Measurements from ENCODE around the gene ITGB1BP1. TPM values are rescaled to one million over a fixed set of nuclear protein-coding genes. Genes with fewer than 3 reads are reported as not detected.

ITGB1BP1 gene
- total RNA-seq, 1 donor from 2014 or later: 41.8 TPM

DNA sequence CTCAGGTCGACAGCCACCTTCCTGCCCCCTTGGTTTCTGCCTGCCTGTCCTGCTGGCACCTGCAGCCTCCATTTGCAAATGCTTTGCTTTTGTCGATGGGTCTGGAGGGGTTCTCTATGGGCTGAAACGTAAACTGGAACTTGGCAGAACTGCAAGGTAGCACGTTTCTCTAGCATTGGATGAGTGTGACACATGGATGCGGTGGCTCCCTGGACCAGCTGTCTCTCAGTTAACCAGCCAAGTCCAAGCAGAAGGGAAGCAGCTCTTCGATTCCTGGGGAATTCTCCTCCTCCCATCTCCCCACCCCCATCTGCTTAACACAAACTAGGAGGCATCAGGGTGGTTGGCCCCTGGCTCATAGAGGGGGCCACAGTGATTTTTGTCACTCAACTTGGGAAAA is 57.3 kb downstream of the ITGB1BP1 start:
- H3K27ac Mint-ChIP-seq: no peak overlapping the region
- no peak for DNase-seq (ENCODE audit: low spot score, unreplicated experiment)

DNA sequence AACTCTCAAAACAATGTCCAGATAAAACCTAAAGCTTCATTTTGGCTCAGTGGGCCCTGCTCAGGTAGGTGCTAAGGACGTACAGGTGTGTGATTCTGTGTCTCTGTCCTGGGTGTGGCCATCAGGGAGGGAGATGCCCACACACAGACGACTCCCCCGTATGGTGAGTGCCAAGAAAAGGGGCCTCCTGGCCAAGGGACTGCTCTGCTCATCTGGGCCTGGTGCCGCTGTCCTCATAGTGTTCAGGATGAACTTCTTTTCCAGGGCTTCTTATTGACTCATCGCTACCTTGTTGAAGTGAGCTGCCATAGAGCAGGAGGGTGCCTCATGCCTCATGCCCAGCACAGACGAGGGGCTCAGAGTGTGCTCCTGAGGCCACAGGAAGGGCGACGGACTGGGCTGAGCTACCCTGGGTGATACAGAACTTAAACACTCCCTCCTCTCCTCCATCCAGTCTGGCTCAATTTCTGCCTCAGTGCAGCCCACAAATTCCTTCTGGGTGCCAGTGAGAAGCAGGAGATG is 57.8 kb downstream of the ITGB1BP1 start:
- no peak for TF ChIP-seq CTCF (IDR thresholded peaks at IDR 0.05; ENCODE audit: unreplicated experiment)
- H3K36me3 Mint-ChIP-seq (ENCODE audit: insufficient read depth): peaks cover 39% of the 10 kb centered on the region
- H3K27me3 Mint-ChIP-seq: no peaks in the 10 kb centered on the region
- DNase-seq (ENCODE audit: low spot score, unreplicated experiment): no peak
- no peaks in the 10 kb centered on the region for H3K4me1 Mint-ChIP-seq (ENCODE audit: low read depth)
- no peak overlapping the region for H3K4me3 Mint-ChIP-seq (ENCODE audit: low read depth)
- H3K9me3 Mint-ChIP-seq (ENCODE audit: low read depth): no peaks in the 10 kb centered on the region
- H3K27ac Mint-ChIP-seq: no peak overlapping the region

More for the DNA sequence above, 57.3 kb downstream of the ITGB1BP1 start:
- no peaks in the 10 kb centered on the region for H3K9me3 Mint-ChIP-seq (ENCODE audit: low read depth)
- no peak overlapping the region for H3K4me3 Mint-ChIP-seq (ENCODE audit: low read depth)
- no peak for TF ChIP-seq CTCF (IDR thresholded peaks at IDR 0.05; ENCODE audit: unreplicated experiment)
- peaks cover 39% of the 10 kb centered on the region for H3K36me3 Mint-ChIP-seq (ENCODE audit: insufficient read depth)
- no peaks in the 10 kb centered on the region for H3K27me3 Mint-ChIP-seq
- H3K4me1 Mint-ChIP-seq (ENCODE audit: low read depth): no peaks in the 10 kb centered on the region

GRCh38 chr2:9364791-9365497 is 58.4 kb downstream of the ITGB1BP1 start:
- no peaks in the 10 kb centered on the region for H3K9me3 Mint-ChIP-seq (ENCODE audit: low read depth)
- TF ChIP-seq CTCF (IDR thresholded peaks at IDR 0.05; ENCODE audit: unreplicated experiment): no peak
- no peak overlapping the region for H3K27ac Mint-ChIP-seq
- H3K27me3 Mint-ChIP-seq: no peaks in the 10 kb centered on the region
- no peak overlapping the region for H3K4me3 Mint-ChIP-seq (ENCODE audit: low read depth)
- H3K4me1 Mint-ChIP-seq (ENCODE audit: low read depth): no peaks in the 10 kb centered on the region
- DNase-seq (ENCODE audit: low spot score, unreplicated experiment): no peak
- H3K36me3 Mint-ChIP-seq (ENCODE audit: insufficient read depth): peaks cover 43% of the 10 kb centered on the region

DNA sequence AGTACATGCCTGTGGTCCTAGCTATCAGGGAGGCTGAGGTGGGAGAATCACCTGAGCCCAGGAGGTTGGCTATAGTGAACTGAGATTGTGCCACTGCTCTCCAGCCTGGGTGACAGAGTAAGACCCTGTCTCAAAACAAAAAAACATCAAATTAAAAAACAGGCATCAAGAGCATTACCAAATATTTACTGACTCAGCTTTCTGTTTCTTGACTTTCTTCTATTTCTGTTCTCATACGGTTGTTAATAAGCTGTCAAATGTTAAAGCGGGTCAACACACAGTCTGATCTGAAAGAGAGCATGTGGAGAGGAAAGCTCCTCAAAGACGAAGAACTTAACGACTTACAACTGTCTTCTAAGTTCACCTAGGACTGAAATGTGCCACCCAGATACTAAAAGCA is 59.0 kb downstream of the ITGB1BP1 start:
- no peak overlapping the region for H3K4me3 Mint-ChIP-seq (ENCODE audit: low read depth)
- H3K27ac Mint-ChIP-seq: no peak overlapping the region
- no peak for TF ChIP-seq CTCF (IDR thresholded peaks at IDR 0.05; ENCODE audit: unreplicated experiment)
- peaks cover 43% of the 10 kb centered on the region for H3K36me3 Mint-ChIP-seq (ENCODE audit: insufficient read depth)
- no peak for DNase-seq (ENCODE audit: low spot score, unreplicated experiment)
- H3K27me3 Mint-ChIP-seq: no peaks in the 10 kb centered on the region
- no peaks in the 10 kb centered on the region for H3K9me3 Mint-ChIP-seq (ENCODE audit: low read depth)
- H3K4me1 Mint-ChIP-seq (ENCODE audit: low read depth): peaks cover 3% of the 10 kb centered on the region

GRCh38 chr2:9360701-9361100 is 62.6 kb downstream of the ITGB1BP1 start:
- no peak overlapping the region for H3K4me3 Mint-ChIP-seq (ENCODE audit: low read depth)
- no peak for TF ChIP-seq CTCF (IDR thresholded peaks at IDR 0.05; ENCODE audit: unreplicated experiment)
- H3K36me3 Mint-ChIP-seq (ENCODE audit: insufficient read depth): peaks cover 42% of the 10 kb centered on the region
- H3K27me3 Mint-ChIP-seq: no peaks in the 10 kb centered on the region
- no peaks in the 10 kb centered on the region for H3K9me3 Mint-ChIP-seq (ENCODE audit: low read depth)
- peaks cover 8% of the 10 kb centered on the region for H3K4me1 Mint-ChIP-seq (ENCODE audit: low read depth)
- DNase-seq (ENCODE audit: low spot score, unreplicated experiment): no peak
- no peak overlapping the region for H3K27ac Mint-ChIP-seq

Measured in progenitor cell of endocrine pancreas (in vitro differentiated cells).